ENCODE measurements around the gene NEUROG2.
"Not testable (repeated sequence)": the region's sequence is repeated elsewhere in the genome, so short reads cannot be mapped to it uniquely, and the experiment has no call there.

Gene NEUROG2

DNA sequence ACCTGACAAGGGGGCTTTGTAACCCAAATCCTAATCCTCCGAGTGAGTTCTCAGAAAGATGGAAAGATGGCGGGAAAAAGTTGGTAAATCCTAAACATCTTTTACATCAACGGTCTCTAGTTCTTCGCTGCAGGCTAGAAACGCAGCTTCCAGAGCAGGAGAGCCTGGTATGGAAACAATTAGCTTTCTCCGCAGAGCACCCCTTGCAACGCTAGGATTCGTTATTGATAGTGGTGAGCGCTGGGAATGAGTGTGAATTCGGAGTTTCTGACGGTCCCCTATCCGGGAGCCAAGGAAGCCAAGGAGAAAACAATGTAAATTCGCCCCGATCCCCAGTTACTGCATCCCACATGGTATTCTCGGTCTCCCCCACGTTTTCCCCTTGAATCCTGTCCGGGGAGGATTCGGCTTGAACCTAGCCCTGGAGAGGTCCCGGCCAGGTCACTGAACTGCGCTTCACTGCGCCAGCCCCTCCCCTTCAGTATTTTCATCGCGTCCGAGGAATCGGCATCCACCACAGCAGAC lies 4.7 kb upstream of the NEUROG2 start:
- no peak for DNase-seq

- DNase-seq = peak; percentile 58
These were observed 4.0 kb upstream of the NEUROG2 start for GRCh38 chr4:112519689-112520597.

DNA sequence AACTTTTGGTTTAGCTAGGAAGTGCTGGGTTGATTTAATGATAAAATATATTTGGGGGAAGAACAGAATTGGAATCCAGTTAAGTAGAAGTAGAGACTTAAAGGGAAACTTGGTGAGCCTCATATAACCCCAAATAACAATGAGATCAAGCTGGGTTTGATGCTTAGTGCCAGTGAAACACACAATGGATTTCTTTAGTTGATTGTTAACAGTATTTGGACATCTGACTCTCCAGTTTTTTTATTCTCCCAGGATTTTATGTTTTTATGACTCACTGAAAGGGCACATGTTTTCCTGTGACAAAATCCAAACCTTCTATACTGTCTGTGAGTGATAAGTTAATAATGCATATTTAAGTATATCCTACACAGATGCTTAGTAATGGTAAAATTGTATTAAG lies 2.7 kb upstream of the NEUROG2 start:
- no peak for DNase-seq

- no peak for DNase-seq
These were observed 1.9 kb upstream of the NEUROG2 start for GRCh38 chr4:112517911-112518310.

DNA sequence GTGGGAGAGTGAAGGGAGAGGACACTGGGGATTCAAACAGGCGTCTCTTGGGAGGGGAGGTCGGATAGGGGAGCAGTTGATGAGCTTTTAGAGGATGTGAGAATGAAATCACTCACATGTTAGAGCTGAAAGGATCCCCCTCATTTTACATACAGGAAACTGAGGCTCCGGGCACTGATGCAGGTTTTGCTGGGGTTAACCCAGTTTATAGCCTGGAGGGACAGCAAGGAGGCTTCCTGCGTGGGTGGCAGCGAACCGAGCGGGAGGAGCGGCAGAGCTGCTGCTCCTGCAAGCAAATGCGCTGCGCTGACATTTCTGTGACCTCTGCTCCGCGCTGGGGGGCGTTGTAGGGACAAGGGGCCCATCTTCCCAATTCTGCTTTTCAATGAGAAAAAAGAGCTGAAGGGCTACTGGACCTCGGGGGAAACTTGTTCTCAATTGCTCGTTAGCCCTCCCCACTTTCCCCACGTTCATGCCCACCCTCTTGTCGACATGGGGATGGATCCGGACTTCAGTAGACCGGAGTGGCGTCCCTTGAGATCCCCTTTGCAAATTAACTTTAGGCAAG lies 1.2 kb upstream of the NEUROG2 start:
- peak; percentile 66 for DNase-seq

DNA sequence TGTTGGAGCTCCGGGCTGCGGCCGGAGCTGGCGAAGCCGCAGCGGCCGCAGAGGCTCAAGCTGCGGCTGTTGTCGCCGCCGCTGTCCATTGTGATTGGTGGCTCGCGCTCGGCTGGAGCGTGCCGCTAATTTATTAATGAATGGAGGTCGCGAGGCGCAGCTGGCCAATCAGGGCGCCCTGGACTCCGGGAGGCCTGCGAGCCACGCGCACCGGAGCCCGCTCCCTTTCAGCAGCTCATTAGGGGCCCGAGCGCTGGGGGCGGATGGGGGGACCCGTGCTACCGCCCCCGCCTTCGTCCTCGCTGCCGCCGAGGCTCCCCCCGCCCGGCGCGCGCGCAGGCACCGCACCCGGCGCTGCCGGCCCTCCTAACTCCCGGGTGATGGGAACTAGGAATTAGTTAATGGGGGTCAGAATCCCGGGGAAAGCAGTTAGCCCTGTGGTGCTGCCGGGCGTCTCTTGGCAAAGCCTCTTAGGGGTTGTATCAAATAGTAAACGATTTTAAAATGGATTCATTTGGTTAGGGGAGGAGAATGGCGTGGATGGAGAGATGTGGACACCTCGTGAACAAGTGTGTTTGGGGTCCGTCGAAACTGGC lies 589 bp upstream of the NEUROG2 start:
- DNase-seq = no peak

- peak; percentile 77 for DNase-seq
These were observed 548 bp downstream of the NEUROG2 start for GRCh38 chr4:112515198-112516065.

GRCh38 chr4:112514647-112515197 lies 1.3 kb downstream of the NEUROG2 start:
- DNase-seq = peak; percentile 64

DNA sequence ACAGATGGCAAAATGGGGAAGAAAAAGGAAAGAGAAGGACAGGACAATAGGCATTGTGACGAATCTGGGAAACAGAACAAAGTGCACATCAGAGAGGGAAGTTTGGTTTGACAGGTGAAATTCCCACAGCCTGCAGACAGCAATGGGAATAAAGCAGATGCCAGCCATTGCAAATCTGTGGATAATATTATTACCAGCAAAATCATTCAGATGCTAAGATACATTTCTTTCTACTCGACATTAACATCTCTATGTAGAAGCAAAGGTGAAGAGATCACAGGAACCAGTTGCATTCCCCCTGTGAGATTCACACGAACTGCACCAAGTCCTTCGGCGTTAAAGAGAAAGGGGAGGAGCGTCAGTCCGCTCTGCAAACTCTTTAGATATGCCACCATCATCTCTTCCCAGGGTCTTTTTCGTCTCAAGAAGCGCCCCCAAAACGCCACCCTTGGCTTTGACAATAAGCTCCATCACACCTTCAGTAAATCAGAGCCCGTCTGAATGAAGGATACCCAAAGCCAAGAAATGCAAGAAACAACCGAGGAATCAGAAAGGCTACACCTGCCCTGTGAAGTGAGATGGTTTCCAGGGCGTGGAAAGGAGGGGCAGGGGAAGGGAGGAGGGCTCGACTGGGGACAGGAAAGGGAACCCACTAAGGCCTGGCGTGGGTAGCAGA lies 1.9 kb downstream of the NEUROG2 start:
- no peak for DNase-seq

GRCh38 chr4:112511803-112512118 lies 4.2 kb downstream of the NEUROG2 start:
- DNase-seq = no peak

DNA sequence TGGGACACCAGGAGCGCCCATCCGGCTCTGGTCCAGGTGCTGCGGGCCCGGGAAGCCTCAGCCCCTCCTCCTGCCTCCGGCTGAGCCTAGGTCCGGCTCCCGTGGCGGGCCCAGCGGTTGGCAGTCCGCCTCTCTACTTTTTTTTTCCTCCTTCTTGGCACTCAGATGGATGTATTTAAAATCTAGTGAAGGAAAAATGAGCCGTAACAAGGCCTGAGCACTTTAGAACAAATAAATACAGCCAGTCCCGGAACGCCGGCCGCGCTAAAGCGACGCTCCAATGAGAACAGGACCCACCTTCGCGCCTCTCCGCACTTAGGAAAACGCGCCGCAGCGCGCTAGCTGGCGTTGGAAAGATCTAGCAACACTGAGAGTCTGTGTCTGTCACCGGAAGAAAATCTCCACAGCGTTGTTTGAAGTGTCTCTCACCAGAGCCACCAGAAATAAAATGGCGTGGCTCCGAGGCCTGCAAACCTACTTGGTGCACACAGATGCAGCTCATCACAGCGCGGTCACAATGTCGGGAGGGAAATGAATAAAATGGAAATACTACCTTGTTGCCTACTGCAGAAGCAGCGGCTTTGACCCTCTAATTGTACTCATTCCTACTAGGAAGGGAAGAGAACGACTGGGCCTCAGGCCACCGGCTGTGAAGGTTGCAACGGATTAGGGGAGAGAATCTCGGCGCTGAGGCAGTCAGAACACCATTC lies 4.7 kb downstream of the NEUROG2 start:
- no peak for DNase-seq

- peak; percentile 56 for DNase-seq
These were observed 5.5 kb downstream of the NEUROG2 start for GRCh38 chr4:112510291-112511092.

- peak; percentile 62 for DNase-seq
These were observed 6.5 kb downstream of the NEUROG2 start for GRCh38 chr4:112509243-112510141.

DNA sequence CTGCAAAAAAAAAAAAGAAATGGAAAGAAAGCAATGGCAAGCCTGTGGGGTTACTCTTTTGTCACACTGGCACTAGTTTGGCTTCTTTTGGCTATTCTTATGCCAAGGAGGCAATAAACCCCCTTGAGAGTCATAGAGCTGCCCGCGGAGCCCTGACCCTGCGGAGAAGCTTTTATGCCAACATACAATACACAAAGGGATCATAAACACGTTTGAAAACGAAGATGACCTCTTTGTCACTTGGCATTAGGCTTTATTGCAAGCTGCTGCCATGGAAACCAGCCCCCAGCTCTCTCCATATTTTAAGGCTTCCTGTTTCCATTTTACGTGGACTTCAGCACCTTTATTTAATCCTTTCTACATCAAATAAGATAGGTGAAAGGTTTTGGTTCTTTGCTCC lies 7.6 kb downstream of the NEUROG2 start:
- DNase-seq = no peak

GRCh38 chr4:112504807-112505206 lies 11.2 kb downstream of the NEUROG2 start:
- DNase-seq = no peak

DNA sequence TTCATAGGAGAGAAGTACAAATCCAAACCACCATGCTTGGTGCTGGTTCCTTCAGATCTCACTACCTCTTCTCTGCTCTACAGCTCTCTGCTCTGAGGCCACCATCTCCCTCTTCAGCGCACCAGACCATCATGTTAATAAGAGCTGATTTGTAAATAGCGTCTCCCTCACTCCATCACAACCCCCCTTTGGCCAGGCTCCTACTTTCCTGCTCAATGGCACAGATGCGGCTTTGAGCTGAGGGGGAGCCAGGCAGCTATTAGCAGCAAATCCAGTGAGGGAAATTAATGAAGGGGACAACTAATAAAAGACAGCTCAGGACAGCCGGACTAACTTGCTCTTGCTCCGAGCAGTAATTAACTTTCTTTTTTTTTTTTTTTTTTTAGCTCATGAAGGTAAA lies 13.1 kb downstream of the NEUROG2 start:
- DNase-seq = no peak

- DNase-seq = no peak
These were observed 23.7 kb downstream of the NEUROG2 start for GRCh38 chr4:112492321-112492720.

DNA sequence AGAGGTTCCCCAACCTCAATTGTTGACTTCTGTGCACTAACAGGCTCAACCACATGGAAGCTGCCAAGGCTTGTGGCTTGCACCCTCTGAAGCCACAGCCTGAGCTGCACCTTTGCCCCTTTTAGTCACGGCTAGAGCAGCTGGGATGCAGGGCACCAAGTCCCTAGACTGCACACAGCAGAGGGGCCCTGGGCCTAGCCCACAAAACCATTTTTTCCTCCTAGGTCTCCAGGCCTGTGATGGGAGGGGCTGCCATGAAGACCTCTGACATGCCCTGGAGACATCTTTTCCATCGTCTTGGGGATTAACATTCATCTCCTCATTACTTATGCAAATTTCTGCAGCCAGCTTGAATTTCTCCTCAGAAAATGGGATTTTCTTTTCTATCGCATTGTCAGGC lies 25.2 kb downstream of the NEUROG2 start:
- DNase-seq = not testable (repeated sequence)

GRCh38 chr4:112485930-112486329 lies 30.1 kb downstream of the NEUROG2 start:
- no peak for DNase-seq

All from activated CD8-positive, alpha-beta memory T cell treated with anti-CD3 and anti-CD28 coated beads, Interleukin-2, amount 50 U/mL, for 48 hours (primary cell).